ENCODE results near the gene PSD2.

DNA sequence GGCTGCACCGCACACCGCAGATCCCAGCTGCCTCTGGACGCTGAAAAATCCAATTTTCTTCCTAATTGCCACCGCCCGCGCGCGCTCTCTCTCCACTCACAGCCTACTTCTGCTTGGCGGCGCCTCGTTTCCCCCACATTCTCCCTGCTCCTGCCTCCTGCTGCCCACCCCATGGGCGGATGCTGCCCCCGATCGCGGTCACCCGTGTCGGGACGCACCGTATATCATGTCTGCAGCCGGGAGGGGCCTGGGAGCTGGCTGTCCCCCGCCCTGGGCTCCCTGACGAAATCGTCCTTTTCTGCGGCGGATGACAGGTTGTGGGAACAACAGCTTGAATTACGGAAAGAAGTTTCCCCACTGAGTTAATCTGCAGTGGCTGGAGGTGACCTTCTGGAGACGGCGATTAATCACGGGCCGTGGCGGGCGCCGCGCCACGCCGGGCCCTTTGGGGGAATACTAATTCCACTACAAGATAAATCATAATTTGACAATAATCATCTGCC is 36.3 kb upstream of the PSD2 start:
- TF ChIP-seq, protein P1, sequence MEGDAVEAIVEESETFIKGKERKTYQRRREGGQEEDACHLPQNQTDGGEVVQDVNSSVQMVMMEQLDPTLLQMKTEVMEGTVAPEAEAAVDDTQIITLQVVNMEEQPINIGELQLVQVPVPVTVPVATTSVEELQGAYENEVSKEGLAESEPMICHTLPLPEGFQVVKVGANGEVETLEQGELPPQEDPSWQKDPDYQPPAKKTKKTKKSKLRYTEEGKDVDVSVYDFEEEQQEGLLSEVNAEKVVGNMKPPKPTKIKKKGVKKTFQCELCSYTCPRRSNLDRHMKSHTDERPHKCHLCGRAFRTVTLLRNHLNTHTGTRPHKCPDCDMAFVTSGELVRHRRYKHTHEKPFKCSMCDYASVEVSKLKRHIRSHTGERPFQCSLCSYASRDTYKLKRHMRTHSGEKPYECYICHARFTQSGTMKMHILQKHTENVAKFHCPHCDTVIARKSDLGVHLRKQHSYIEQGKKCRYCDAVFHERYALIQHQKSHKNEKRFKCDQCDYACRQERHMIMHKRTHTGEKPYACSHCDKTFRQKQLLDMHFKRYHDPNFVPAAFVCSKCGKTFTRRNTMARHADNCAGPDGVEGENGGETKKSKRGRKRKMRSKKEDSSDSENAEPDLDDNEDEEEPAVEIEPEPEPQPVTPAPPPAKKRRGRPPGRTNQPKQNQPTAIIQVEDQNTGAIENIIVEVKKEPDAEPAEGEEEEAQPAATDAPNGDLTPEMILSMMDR (IDR thresholded peaks at IDR 0.05; ENCODE audit: low read depth, low read length), result no peak
- TF ChIP-seq MYC (IDR thresholded peaks at IDR 0.05; ENCODE audit: low read depth, low read length), result no peak

Data from NB4 (cell line).